Activated T-cell treated with anti-CD3 and anti-CD28 coated beads for 4 hours (primary cell): Measurements from ENCODE around the gene PHACTR3.

ENCODE experiments used
- DNase-seq: peaks from one replicate; pipeline ENCODE4 v3.0.0-alpha.2; 2020

Gene PHACTR3

DNA sequence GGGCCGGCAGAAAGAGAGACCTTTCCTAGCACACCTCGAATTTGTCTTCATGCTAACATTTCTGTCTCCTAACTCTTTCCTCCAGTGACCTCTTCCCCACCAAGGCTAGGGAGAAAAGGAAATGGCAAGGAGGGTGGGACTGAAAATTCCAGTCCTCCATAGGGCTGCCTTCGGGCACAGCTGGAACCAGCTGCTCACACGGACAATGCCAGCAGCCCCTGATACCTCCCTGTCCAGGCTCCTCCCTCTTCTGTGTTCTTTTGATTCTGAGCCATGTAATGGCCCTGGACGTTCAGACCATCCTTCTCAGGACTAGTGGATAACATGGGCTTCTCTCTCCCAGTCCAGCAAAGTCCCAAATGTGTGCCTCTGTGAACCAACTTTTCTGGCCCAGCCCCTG is 29.1 kb upstream of the PHACTR3 start:
- no peak for DNase-seq

GRCh38 chr20:59575653-59576052 is 28.7 kb upstream of the PHACTR3 start:
- no peak for DNase-seq

DNA sequence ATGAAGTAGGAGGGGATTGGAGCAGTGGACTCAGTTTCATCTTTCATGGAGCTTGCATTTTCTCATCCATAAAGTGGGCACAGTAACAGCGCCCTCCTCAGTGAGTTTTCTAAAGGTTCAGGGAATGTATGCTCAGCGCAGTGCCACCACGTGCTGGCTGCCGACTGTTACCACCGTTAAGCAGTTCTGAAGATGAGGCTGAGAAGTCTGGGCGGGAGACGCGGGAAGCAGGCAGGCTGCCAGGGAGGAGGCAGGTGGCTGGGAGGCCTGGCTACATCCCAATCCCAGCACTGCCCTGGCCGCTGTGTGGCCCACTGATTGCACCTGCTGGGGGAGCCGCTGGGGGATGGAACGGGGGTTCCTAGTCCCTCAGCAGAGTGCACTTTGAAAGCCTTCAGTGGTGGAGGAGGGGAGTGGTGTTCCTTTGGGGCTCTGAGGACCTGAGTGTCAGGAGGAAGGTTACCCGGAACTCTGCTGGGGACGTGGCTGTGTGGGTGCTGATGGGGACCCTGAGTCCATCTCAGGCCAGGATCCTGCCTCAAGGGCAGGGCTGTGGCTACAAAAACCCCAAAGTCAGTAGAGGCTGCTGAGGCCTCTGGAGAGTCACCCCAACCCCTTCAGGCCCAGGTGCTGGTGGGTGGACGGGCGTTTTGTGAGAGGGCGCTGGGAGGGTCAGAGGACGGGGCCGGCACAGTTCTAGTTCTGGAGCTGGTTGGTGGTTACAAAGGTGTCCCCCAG is 28.0 kb upstream of the PHACTR3 start:
- DNase-seq: no peak

DNA sequence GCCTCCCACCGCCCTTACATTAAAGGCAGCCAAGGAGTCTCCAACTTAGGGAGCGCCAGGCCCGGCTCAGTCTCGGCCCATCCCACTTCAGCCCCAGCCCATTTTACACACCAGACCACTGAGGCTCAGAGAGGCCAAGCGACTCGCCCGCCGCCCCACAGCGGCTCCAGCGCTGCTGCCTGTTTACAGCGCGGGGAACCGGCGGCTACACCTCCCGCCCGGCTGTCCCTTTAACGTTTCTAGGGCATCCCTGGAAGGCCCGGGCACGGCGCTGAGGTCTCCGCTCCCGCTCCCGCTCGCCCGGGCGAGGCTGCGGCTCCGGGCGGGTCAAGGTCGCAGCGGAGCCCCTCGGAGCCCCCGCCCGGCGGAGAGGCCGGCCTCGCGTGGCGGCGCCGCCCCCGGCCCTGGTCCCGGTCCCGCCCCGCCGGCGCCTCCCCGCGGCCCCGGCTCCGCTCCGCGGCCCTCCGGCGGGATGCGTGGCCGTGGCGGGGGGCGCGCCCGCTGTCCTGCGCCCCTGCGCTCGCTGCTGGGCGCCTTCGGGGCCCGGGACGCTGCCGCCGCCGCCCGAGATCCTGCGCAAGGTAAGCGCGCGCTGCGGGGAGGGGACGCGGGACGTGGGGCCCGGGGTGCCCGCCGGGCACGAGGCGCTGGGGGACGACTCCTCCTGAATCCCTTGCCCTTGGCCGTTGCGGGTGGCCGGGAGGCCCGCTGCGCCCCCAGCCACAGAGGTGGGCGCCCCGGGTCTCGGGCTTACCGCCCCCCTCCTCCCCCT is 27.1 kb upstream of the PHACTR3 start:
- no peak for DNase-seq

DNA sequence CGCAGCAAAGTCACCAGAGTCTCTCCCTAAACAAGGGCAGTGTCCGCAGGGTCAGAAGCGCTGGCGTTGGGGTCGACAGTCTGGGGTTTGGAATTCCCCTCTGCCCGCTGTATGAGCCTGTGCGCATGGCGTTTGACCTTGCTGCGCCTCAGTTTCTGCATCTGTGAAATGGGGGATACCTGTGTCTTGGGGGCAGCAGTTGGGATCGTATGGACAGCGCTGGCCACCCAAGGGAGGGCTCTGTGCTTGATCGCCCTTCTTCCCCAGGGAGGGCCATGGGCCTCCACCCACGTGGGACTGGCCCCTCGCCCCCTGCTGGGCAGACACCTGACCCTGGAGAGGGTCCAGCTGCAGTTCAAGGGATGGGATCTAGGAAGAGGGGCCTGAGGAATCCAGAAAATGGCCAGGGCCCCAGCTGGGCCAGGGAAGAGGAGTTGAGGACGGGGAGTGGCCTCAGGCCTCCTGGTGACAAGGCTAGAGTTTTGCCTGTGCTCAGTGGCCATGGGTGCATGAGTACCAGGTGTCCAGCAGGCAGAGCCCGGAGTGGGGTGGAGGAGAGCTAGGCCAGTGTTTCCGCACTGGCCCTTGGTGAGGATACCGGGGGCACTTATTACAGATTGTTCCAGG is 26.4 kb upstream of the PHACTR3 start:
- DNase-seq: no peak

- DNase-seq: no peak
Observed at GRCh38 chr20:59578436-59579403, 25.6 kb upstream of the PHACTR3 start.

DNA sequence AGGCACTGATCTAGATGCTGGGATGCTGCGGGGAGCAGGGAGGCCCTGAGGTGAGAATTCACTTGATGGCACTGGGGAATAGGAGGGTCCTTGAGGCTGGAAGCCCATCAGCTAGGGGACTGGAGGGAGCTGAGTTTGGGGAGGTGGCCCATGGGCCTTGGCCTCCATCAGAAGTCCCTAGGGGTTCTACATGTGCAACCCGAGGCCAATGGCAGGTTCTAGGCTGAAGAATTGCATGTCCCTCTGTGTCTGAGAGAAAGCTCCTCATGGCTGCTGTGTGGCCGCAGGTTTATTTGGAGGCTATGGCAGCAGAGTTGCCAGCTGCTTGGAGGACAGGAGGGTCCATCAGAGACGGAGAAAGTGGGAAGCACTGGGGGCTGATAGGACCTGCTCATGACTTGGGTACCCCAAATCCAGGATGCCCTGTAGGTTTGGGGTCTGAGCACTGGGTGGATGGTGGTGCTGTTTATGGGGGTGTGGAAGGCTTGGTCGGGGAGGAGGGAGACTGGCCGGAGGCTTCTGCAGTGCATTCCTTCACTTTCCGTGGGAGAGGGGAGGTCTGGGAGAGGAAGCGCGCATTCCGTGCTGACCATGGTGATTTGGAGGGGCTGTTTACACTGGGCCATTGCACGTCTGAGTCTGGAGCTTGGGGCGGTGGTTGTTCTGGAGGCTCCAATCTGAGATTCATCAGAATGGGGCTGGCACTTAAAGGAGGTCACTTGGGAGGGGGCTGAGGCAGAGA is 24.8 kb upstream of the PHACTR3 start:
- no peak for DNase-seq

DNA sequence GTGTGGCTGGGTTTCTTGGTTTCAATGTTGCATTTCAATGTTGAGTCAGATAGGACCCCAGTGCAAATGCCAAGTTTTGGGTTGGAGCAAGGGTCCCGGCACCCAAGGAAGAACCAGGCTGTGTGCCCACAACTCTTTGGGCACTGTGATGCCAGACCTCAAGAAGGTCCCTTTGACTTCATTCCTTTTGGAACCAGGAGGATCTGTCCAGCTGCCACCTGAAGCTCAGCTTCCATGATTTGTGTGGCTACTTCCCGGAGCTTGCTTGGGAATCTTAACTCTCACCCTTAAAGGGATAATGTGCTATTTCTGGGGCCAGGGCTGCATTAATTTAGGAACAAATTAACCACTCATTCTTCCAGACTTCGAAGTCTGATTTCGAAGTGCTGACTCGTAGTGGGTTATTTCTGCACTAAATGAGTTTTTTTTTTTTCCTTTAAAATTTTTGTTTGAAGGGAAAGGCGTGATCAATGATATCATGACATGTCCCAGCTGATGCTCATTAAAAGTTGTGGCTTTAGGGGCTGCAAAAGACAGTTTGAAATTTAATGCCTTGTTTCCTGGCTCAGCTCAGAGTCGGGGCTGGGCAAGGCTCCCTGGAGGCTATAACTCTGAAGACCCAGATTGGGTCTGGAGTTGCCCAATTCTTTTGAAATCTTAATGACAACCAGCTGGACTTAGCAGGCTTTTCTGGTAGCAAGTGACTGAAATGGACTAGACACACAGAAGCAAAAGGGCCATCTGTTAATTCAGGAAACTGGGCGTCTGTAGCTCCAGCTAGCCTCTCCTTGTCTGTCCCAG is 24.0 kb upstream of the PHACTR3 start:
- DNase-seq: no peak

GRCh38 chr20:59580991-59581401 is 23.3 kb upstream of the PHACTR3 start:
- DNase-seq: no peak

GRCh38 chr20:59581993-59582679 is 22.2 kb upstream of the PHACTR3 start:
- DNase-seq: no peak

DNA sequence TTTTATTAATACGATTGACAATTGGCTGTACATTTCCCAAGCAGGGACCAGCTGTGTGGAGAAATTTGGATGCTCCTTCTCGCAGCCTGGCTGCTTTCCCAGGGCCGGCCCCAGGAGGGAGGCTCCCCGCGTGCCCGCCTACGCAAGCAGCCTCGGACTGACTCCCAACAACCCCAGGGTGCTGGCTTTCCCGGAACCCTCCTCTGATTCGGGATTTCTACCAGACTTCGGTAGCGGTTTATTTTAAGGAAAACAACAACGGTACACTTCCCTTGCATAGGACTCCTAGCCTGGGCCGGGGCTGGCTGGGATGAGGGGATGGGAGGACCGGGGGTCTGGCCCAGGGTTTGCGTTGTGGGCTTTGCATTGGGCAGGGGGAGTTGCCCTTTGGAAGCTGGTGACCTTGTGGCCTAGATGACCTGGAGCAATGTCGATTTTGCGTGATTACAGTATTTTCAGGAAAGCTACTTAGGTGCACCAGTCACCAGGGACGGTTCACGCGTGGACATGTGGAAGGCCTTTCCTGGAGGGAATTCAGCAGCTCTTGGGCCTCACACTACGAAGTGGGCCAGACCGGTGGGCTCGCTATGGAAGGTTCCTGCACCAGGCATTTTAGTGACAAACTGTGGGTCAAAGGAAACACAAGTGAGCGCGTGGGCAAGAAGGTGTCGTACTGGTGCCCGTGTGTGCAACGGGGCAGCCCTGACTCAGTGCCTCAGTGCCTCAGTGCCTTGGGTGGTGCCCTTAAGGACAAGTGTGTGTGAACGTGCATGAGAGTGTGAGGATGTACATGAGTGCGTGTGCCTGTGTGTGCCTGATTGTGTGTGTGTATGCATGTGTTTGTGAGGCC is 20.7 kb upstream of the PHACTR3 start:
- no peak for DNase-seq

- DNase-seq: no peak
Observed at GRCh38 chr20:59584278-59584925, 19.9 kb upstream of the PHACTR3 start.

- DNase-seq: no peak
Observed at GRCh38 chr20:59585714-59586409, 18.5 kb upstream of the PHACTR3 start.

DNA sequence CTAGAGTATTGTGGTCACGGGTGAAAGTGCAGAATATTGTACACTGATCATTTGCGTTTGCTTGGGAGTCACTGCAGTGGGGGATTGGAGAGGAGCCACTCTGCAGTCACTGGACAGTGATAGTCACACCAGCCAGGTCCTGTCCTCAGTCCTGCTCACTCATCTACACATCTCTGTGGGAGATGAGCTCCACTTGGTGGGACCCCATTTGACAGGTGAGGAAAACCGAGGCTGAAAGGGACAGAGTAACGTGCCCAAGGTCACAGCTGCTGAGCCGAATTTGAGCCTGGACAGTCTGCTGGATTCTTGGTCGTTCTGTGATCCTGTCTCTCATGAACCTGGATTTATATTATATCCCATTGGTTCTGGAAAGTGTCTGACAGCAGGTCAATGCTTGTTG is 17.7 kb upstream of the PHACTR3 start:
- no peak for DNase-seq

GRCh38 chr20:59587570-59587969 is 16.8 kb upstream of the PHACTR3 start:
- no peak for DNase-seq

GRCh38 chr20:59588236-59588855 is 16.0 kb upstream of the PHACTR3 start:
- DNase-seq: no peak

GRCh38 chr20:59589086-59589684 is 15.2 kb upstream of the PHACTR3 start:
- DNase-seq: no peak
